Limb (tissue), 2 donors: ENCODE measurements around the gene SLC39A8.
"Not testable (repeated sequence)": the region's sequence is repeated elsewhere in the genome, so short reads cannot be mapped to it uniquely, and the experiment has no call there.

Experiments
- DNase-seq, 2 donors: peaks; one replicate each; pipeline ENCODE4 v3.0.0-alpha.2; 2016; ENCODE audit errors: extremely low spot score in 2 of 2

Gene SLC39A8

GRCh38 chr4:102344954-102345794 lies at the start of gene SLC39A8:
Gene SLC39A8, minus strand, starts transcription at chr4:102345482. Its CDS starts 820 bp downstream, at chr4:102344662.
- peak; percentile 84 to 90 for DNase-seq

GRCh38 chr4:102392033-102392744 lies 46.9 kb upstream of the SLC39A8 start:
- no peak for DNase-seq

GRCh38 chr4:102390438-102390837 lies 45.2 kb upstream of the SLC39A8 start:
- no peak for DNase-seq

- no peak for DNase-seq
Measured at GRCh38 chr4:102388611-102389010, 43.3 kb upstream of the SLC39A8 start.

- no peak for DNase-seq
Measured at GRCh38 chr4:102387552-102388150, 42.4 kb upstream of the SLC39A8 start.

GRCh38 chr4:102386966-102387365 lies 41.7 kb upstream of the SLC39A8 start:
- no peak for DNase-seq

GRCh38 chr4:102380253-102380652 lies 35.0 kb upstream of the SLC39A8 start:
- not testable (repeated sequence) for DNase-seq

GRCh38 chr4:102362922-102363432 lies 17.7 kb upstream of the SLC39A8 start:
- DNase-seq, result no peak

- DNase-seq, result no peak
Measured at GRCh38 chr4:102358128-102358527, 12.8 kb upstream of the SLC39A8 start.

- DNase-seq, result not testable (repeated sequence)
Measured at GRCh38 chr4:102357637-102358036, 12.4 kb upstream of the SLC39A8 start.

- DNase-seq, result no peak
Measured at GRCh38 chr4:102356562-102357202, 11.4 kb upstream of the SLC39A8 start.

GRCh38 chr4:102355748-102356147 lies 10.5 kb upstream of the SLC39A8 start:
- no peak for DNase-seq

GRCh38 chr4:102354671-102355454 lies 9.6 kb upstream of the SLC39A8 start:
- DNase-seq, result no peak

- no peak for DNase-seq
Measured at GRCh38 chr4:102352781-102353180, 7.5 kb upstream of the SLC39A8 start.

- no peak for DNase-seq
Measured at GRCh38 chr4:102350634-102351033, 5.4 kb upstream of the SLC39A8 start.

- no peak for DNase-seq
Measured at GRCh38 chr4:102348701-102349100, 3.4 kb upstream of the SLC39A8 start.

GRCh38 chr4:102345795-102346100 lies 466 bp upstream of the SLC39A8 start:
- no peak for DNase-seq

GRCh38 chr4:102344520-102344953 lies 745 bp downstream of the SLC39A8 start:
- DNase-seq, result peak in 1 of 2 donors; percentile 75

GRCh38 chr4:102343964-102344519 lies 1.2 kb downstream of the SLC39A8 start:
- no peak for DNase-seq

GRCh38 chr4:102342404-102343074 lies 2.7 kb downstream of the SLC39A8 start:
- DNase-seq, result no peak
